HAP-1 (cell line): ENCODE measurements around the gene ARHGEF26.

ENCODE experiments used
- DNase-seq, 2 experiments: peaks; one replicate each; pipeline ENCODE4 v3.0.0-alpha.2; 2016 to 2020; ENCODE audit warnings: low spot score in 2 of 2
- H3K27me3 ChIP-seq: fragments of 250-450 bp; sonication (Bioruptor Pico); 2 replicates; pipeline ENCODE4 v1.5.1; 2020; ENCODE audit warnings: low read depth, mild to moderate bottlenecking, moderate library complexity
- H3K36me3 ChIP-seq: fragments of 250-450 bp; sonication (Bioruptor Pico); replicated peaks from 2 replicates; pipeline ENCODE4 v1.5.1; 2020; ENCODE audit warnings: mild to moderate bottlenecking
- H3K4me1 ChIP-seq: fragments of 250-450 bp; sonication (Bioruptor Pico); 2 replicates; pipeline ENCODE4 v1.5.1; 2020; ENCODE audit warnings: mild to moderate bottlenecking
- H3K4me3 ChIP-seq: fragments of 250-450 bp; sonication (Bioruptor Pico); 2 replicates; pipeline ENCODE4 v1.5.1; 2020; ENCODE audit warnings: mild to moderate bottlenecking, moderate library complexity
- H3K9me3 ChIP-seq: fragments of 250-450 bp; sonication (Bioruptor Pico); 2 replicates; pipeline ENCODE4 v1.5.1; 2020; ENCODE audit warnings: mild to moderate bottlenecking, moderate library complexity
- in situ Hi-C: fragments of 300-500 bp; cut with MboI; formaldehyde crosslinking; loops from 3 replicates; pipeline ENCODE4 v1.14.3; 2020; ENCODE audit warnings: low sequenced_read_pairs, inconsistent platforms, mixed read lengths

ARHGEF26 gene

DNA sequence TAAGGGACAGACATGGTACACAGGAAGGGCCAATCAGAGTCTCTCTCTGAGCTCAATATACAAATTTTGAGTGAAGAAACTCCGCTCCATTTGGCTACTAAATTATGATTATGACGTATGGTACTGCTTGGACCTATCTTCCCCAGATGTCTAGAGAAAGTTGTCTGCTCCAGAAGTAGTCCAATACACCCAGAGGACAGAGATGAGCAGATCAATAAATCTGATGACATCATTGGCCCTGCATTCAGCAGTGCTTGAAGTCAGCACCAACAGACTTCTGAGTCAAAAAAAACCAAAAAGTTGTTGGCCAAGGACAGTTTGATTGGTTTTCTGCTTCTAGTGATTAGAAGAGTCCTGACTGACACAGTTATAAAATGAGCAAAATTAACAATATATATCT is 19.9 kb upstream of the ARHGEF26 start:
- Histone ChIP-seq H3K36me3 (no peaks in the 10 kb centered on the region), H3K4me3 (no peak overlapping the region), H3K4me1 (no peaks in the 10 kb centered on the region), H3K27me3 (no peaks in the 10 kb centered on the region), H3K9me3 (no peaks in the 10 kb centered on the region)
- in situ Hi-C loops, result no loop called here
- no peak for DNase-seq

DNA sequence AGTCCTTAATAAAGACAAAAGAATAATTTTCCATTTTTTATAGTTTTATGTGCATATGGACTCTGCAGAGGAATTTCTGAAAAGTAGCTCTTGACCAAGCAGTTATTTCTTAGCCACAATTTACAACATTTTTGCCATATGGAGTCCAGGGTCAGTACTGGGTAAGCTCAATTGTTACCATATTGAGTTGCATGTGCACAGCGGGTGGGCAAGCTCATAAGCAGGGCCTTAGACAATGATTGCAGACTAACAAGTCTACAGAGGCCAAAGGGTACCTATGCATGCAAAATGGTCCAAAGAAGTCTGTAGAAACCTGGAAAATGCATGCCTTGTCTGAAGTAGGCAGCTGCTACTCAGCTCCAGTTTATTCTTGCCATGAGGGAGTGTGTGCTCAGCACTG is 19.0 kb upstream of the ARHGEF26 start:
- no peak for DNase-seq
- H3K36me3 ChIP-seq, result no peaks in the 10 kb centered on the region
- no peaks in the 10 kb centered on the region for H3K4me1 ChIP-seq
- in situ Hi-C loops, result no loop called here
- no peaks in the 10 kb centered on the region for H3K27me3 ChIP-seq
- H3K9me3 ChIP-seq, result no peaks in the 10 kb centered on the region
- no peak overlapping the region for H3K4me3 ChIP-seq

GRCh38 chr3:154105218-154105975 is 15.8 kb upstream of the ARHGEF26 start:
- H3K9me3 ChIP-seq, result no peaks in the 10 kb centered on the region
- H3K4me1 ChIP-seq, result no peaks in the 10 kb centered on the region
- in situ Hi-C loops, result no loop called here
- DNase-seq, result no peak
- H3K36me3 ChIP-seq, result no peaks in the 10 kb centered on the region
- no peak overlapping the region for H3K4me3 ChIP-seq
- no peaks in the 10 kb centered on the region for H3K27me3 ChIP-seq

DNA sequence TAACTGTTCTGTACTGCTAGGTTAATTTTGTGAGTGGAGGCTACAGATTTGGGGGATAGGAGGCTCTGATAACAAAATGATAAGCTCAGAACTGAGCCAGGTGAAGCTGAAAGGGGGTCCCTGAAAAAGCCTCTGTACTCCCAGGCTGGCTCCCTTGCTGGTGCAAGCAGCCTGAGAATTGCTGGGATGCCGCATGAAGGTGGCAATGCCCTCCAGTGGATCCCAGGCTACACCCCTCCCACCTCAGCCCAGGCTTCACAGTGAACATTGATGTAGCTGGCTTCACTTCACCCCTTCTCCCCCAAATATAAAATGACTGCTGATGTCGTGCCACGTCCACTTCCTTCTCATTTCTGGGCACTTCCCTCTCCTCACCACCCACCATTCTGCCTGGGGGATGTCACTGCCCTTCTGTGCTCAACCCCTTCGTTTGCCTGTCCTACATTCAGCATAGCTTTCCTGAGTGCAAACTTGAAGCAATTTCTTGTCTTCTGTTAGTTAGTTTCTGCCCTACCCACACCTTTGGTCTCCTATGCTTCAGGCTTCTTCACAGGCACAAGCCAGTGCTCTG is 9.7 kb upstream of the ARHGEF26 start:
- Histone ChIP-seq H3K27me3 (no peaks in the 10 kb centered on the region), H3K4me3 (no peak overlapping the region), H3K36me3 (no peaks in the 10 kb centered on the region), H3K4me1 (peaks cover 14% of the 10 kb centered on the region), H3K9me3 (no peaks in the 10 kb centered on the region)
- in situ Hi-C loops, result no loop called here
- DNase-seq, result no peak

DNA sequence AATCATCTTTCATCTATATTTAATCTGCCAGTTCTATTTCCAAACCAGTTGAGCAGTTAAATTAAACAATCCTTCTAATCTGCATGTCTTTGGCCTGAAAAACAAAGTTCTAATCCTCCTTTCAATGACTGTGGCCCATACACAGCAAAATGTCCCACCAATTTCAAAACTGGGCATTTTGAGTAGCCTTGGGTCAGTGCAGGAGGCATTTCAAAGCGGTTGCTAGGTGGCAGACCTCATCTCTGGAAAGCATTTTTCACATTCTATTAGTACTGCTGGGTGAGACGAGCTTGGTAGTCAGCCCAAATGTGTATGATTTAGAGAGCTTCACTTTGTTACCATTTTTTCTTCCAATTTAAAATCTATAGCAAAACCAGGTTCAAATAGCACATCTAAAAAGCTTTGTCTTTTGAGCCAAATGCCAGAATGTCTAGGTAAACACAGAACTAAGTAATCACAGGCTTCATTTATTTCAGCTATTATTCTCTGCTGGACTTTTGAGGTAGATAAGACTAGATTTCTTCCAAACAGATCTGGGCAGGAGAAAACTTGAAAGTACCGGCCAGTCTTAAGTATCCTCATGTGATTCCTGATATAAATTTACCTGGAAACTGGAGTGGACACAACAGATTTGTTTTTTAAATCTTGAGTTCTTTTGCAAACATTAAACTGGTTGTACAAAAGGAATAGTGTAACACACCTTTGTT is 8.9 kb upstream of the ARHGEF26 start:
- DNase-seq, result peak; percentile 40 to 58
- Histone ChIP-seq H3K4me1 (peaks cover 14% of the 10 kb centered on the region), H3K27me3 (no peaks in the 10 kb centered on the region), H3K36me3 (no peaks in the 10 kb centered on the region), H3K4me3 (no peak overlapping the region), H3K9me3 (no peaks in the 10 kb centered on the region)
- in situ Hi-C loops, result no loop called here

DNA sequence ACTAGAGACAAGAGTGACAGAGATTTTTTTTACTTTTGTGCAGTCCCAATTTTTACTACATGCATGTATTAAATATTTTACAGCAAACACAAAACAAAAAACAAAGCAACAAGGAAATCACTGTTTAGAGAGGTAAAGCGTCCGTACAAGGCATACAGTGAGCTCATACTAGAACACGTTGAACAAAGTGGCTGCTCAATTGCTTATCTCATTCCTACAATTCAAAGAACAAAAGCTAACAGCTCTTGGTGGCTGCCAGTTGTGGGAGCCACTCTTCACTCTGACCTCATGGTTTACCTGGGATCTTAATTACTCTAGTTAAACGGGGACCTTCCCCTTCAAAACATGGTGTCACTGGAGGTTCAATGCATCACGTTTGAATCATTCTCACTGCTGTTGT is 7.6 kb upstream of the ARHGEF26 start:
- Histone ChIP-seq H3K4me1 (peaks cover 14% of the 10 kb centered on the region), H3K36me3 (no peaks in the 10 kb centered on the region), H3K4me3 (no peak overlapping the region), H3K27me3 (no peaks in the 10 kb centered on the region), H3K9me3 (no peaks in the 10 kb centered on the region)
- in situ Hi-C loops, result no loop called here
- no peak for DNase-seq

GRCh38 chr3:154115332-154115731 is 5.9 kb upstream of the ARHGEF26 start:
- H3K9me3 ChIP-seq, result no peaks in the 10 kb centered on the region

DNA sequence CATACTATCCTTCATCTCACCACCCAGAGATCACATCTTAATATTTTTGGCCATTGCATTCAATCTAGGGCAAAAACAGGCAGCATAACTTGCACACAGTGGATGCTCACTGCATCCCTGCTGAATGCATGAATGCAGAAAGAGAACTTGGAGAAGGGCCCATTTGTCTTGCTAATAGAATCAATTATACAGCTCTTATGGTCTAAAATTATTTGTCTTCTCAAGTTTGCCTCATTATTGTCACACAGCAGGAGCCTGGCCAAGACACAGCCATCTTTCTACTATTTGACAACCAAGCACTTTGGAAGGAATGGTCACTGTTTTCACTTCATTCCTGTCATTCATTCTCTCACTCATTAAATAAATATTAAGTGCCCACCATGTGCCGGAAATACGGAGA is 1.2 kb upstream of the ARHGEF26 start:
- in situ Hi-C loops, result no loop called here
- Histone ChIP-seq H3K4me1 (peaks cover 15% of the 10 kb centered on the region), H3K9me3 (no peaks in the 10 kb centered on the region), H3K27me3 (no peaks in the 10 kb centered on the region), H3K4me3 (no peak overlapping the region), H3K36me3 (no peaks in the 10 kb centered on the region)
- peak; percentile 28 to 45 for DNase-seq

More at GRCh38 chr3:154115332-154115731, 5.9 kb upstream of the ARHGEF26 start:
- no peak overlapping the region for H3K4me3 ChIP-seq
- in situ Hi-C loops, result no loop called here
- H3K4me1 ChIP-seq, result peaks cover 20% of the 10 kb centered on the region
- H3K27me3 ChIP-seq, result no peaks in the 10 kb centered on the region
- H3K36me3 ChIP-seq, result no peaks in the 10 kb centered on the region
- DNase-seq, result no peak

DNA sequence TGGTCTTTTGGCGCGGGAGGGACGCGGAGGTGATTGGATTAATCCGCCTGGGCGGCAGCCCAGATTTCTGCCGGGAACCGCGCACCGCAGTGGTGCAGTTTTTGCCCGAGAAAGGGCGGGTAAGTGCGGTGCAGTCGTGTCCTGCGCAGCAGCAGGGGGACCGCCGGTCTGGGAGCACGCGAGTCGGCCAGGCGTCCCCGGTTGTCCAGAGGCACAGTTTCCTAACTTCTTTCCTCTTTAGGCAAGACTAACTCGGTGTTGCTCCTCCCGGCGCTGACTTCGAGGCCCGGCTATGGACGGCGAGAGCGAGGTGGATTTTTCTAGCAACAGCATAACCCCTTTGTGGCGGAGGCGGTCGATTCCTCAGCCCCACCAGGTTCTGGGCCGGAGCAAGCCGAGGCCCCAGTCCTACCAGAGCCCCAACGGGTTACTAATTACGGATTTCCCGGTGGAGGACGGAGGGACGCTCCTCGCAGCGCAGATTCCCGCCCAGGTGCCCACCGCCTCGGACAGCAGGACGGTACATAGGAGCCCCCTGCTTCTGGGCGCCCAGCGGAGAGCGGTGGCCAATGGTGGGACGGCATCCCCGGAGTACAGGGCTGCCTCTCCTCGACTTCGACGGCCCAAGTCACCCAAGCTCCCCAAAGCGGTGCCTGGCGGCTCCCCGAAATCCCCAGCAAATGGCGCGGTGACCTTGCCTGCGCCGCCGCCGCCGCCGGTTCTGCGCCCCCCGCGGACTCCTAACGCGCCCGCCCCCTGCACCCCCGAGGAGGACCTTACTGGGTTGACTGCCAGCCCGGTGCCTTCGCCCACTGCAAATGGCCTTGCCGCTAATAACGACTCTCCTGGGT is 736 bp downstream of the ARHGEF26 start:
- H3K4me3 ChIP-seq, result peak overlapping the region; percentile 63
- H3K9me3 ChIP-seq, result no peaks in the 10 kb centered on the region
- peak; percentile 33 to 62 for DNase-seq
- in situ Hi-C loops, result no loop called here
- H3K36me3 ChIP-seq, result peaks cover 2% of the 10 kb centered on the region; the same call in 1 of the 2 replicates
- peaks cover 35% of the 10 kb centered on the region for H3K4me1 ChIP-seq
- H3K27me3 ChIP-seq, result no peaks in the 10 kb centered on the region

- Histone ChIP-seq H3K36me3 (peaks cover 2% of the 10 kb centered on the region; the same call in 1 of the 2 replicates), H3K4me3 (peak overlapping the region; percentile 63), H3K4me1 (peaks cover 35% of the 10 kb centered on the region), H3K27me3 (no peaks in the 10 kb centered on the region), H3K9me3 (no peaks in the 10 kb centered on the region)
- no peak for DNase-seq
- in situ Hi-C loops, result no loop called here
Measured at GRCh38 chr3:154122552-154122911, 1.3 kb downstream of the ARHGEF26 start.

DNA sequence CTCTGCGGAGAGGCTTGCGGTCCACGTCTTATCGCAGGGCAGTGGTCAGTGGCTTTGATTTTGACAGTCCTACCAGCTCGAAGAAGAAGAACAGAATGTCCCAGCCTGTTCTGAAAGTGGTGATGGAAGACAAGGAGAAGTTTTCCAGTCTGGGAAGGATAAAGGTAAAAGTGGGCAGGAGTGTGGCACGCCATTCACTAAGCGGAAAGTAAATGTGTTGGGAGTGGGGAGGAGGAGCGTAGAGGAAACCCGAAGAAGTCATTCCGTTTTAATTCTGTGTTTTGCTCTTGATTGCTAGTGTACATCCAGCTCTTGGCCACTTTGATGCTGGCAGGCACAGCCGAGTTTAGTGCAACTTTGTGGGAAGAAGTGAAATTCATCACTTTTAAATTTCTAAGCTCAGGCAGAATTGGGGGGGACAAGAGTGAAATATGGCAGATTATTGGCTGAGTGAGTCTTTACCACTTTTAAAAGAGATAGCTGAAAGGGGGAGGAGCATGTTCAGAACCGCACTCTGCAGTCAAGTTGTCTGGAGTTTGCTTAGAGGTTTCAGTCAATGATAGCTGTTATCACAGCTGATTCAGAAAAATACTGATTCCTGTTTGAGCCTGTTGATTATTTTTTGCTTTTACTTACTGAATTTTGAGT is 1.8 kb downstream of the ARHGEF26 start:
- in situ Hi-C loops, result no loop called here
- H3K36me3 ChIP-seq, result peaks cover 7% of the 10 kb centered on the region; the same call in 1 of the 2 replicates
- no peaks in the 10 kb centered on the region for H3K27me3 ChIP-seq
- peak; percentile 30 to 65 for DNase-seq
- peaks cover 35% of the 10 kb centered on the region for H3K4me1 ChIP-seq
- no peaks in the 10 kb centered on the region for H3K9me3 ChIP-seq
- peak overlapping the region; percentile 63 for H3K4me3 ChIP-seq

- Histone ChIP-seq H3K9me3 (no peaks in the 10 kb centered on the region), H3K27me3 (no peaks in the 10 kb centered on the region), H3K4me3 (peak overlapping the region; percentile 63), H3K36me3 (peaks cover 8% of the 10 kb centered on the region), H3K4me1 (peaks cover 35% of the 10 kb centered on the region)
- DNase-seq, result no peak
- in situ Hi-C loops, result no loop called here
Measured at GRCh38 chr3:154123906-154124305, 2.7 kb downstream of the ARHGEF26 start.

DNA sequence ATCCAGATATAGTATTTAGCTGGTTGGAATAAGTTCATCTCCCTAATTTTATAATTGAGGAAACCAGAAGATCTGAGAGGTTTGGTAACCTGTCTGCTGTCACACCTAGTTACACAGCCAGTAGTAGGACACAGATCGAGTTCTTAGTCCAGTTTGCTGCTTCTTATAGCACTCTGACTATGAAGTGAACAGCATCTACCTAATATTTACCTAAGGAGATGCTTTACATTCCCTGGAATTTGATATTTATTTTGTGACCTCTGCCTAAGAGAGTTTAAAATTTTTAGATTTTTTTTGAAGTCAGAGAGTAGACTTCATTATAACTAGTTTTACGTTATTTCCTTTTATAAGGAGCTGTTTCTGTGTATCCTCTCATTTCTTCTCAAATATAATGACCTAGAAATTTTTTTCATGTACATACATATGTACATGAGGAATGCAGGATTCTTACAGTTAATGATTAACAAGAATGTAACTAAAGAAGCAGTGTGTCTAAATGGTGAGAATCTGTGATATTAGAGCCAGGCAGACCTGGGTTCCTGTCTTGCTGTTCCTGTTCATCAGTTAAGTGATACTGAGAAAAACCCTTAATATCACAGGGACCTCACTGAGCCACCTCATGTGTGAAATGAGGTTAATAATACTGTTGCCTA is 4.3 kb downstream of the ARHGEF26 start:
- Histone ChIP-seq H3K9me3 (no peaks in the 10 kb centered on the region), H3K27me3 (no peaks in the 10 kb centered on the region), H3K4me1 (peaks cover 27% of the 10 kb centered on the region), H3K36me3 (peaks cover 21% of the 10 kb centered on the region), H3K4me3 (no peak overlapping the region)
- in situ Hi-C loops, result no loop called here
- DNase-seq, result no peak
